22Rv1 (cell line): ENCODE results near the gene NUDT8.

Experiments used
- CTCF ChIP-seq: fragments of 450-650 bp; IDR thresholded peaks from 2 replicates; pipeline ENCODE4 v1.5.1; 2017; ENCODE audit warnings: mild to moderate bottlenecking
- ZFX ChIP-seq: fragments of 450-650 bp; IDR thresholded peaks from 2 replicates; pipeline ENCODE4 v1.6.1; 2017; ENCODE audit warnings: antibody characterized with exemption, borderline replicate concordance

- TF ChIP-seq CTCF (no peak), ZFX (no peak)
Observed at GRCh38 chr11:67668192-67668551, 38.4 kb upstream of the NUDT8 start.
